Osteoblast (primary cell): Measurements from ENCODE around the gene RAB31. TPM values are rescaled to one million over a fixed set of nuclear protein-coding genes. Genes with fewer than 3 reads are reported as not detected.

ENCODE experiments used
- DNase-seq: peaks from one replicate; pipeline ENCODE4 v3.0.0; 2011; ENCODE audit warnings: low spot score, mixed read lengths; ENCODE audit not compliant: insufficient read length; ENCODE audit errors: missing footprints
- H2AFZ ChIP-seq: 2 replicates; pipeline ENCODE4 v1.6.0; 2011; ENCODE audit warnings: mild to moderate bottlenecking, low read length
- H3K27ac ChIP-seq: 2 replicates; pipeline ENCODE4 v1.5.1; 2011; ENCODE audit warnings: mild to moderate bottlenecking, low read depth, low read length, moderate library complexity
- H3K27me3 ChIP-seq: 2 replicates; pipeline ENCODE4 v1.6.0; 2012; ENCODE audit warnings: mild to moderate bottlenecking, control low read depth, inconsistent platforms, low read length, moderate library complexity; ENCODE audit not compliant: insufficient read depth
- H3K36me3 ChIP-seq: 2 replicates; pipeline ENCODE4 v1.5.1; 2011; ENCODE audit warnings: mild to moderate bottlenecking, low read length, control low read depth, moderate library complexity; ENCODE audit not compliant: insufficient read depth
- H3K4me1 ChIP-seq: 2 replicates; pipeline ENCODE4 v1.5.1; 2011; ENCODE audit warnings: mild to moderate bottlenecking, low read length, control low read depth, moderate library complexity; ENCODE audit not compliant: insufficient read depth
- H3K4me2 ChIP-seq: 2 replicates; pipeline ENCODE4 v1.6.0; 2011; ENCODE audit warnings: mild to moderate bottlenecking, low read length; ENCODE audit not compliant: insufficient read depth
- H3K4me3 ChIP-seq: fragments of 200-600 bp; sonication (generic); 3 replicates; pipeline ENCODE4 v1.5.1; 2012; ENCODE audit warnings: mild to moderate bottlenecking, low read length, inconsistent platforms; ENCODE audit not compliant: insufficient read depth
- H3K79me2 ChIP-seq: 2 replicates; pipeline ENCODE4 v1.6.0; 2012; ENCODE audit warnings: mild to moderate bottlenecking, low read length, control low read depth, inconsistent platforms; ENCODE audit not compliant: insufficient read depth
- H3K9me3 ChIP-seq: 2 replicates; pipeline ENCODE4 v1.5.1; 2011; ENCODE audit warnings: low read depth, low read length, control low read depth
- H4K20me1 ChIP-seq: 2 replicates; pipeline ENCODE4 v1.6.0; 2012; ENCODE audit warnings: mild to moderate bottlenecking, low read length, control low read depth; ENCODE audit not compliant: insufficient read depth
- total RNA-seq: library from RNA; depleted of rRNA; stranded (reverse); fragments of >200 nt; gene quantifications from 2 replicates; pipeline ENCODE4 v1.2.3, GENCODE V29; 2012
- TF ChIP-seq, protein P1 (sequence below): IDR thresholded peaks from 2 replicates; pipeline ENCODE4 v1.5.1; 2011; ENCODE audit warnings: mild to moderate bottlenecking, low read depth, low read length, moderate library complexity; ENCODE audit errors: extremely low read depth

The RAB31 gene
- total RNA-seq, 1 donor, result 120 TPM

DNA sequence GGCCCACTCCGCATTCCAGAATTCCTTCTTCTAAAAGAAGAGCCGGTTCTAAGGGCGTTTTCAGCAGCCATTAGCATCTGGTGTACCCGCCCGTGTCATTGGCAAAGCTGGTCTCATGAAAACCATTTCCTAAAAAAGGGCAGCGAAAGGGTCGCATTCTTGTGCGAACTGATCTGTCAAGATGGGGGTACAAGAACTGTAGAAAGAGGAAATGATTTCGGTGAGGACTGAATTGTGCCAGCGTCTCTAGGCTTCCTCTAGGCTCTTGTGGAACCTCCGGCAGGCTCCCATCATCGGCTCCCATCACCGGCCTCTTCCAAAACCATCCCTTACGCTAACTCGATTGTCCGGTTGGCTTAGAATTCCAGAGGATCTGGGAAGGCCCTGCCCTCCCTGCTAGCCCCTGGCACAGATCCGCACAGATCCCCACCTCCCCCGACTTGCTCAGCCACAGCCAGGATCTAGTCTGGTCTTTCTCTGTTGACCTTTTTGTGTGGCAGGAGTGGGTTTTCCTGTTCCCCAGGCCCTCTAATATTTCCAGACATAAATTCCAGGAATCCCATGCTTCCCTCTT is 1.3 kb downstream of the RAB31 start:
- peak; percentile 84 for DNase-seq
- Histone ChIP-seq H3K9me3 (no peaks in the 10 kb centered on the region), H3K27me3 (no peaks in the 10 kb centered on the region), H3K4me1 (peaks cover 41% of the 10 kb centered on the region), H3K36me3 (peaks cover 3% of the 10 kb centered on the region), H3K4me2 (peak overlapping the region; percentile 91), H3K4me3 (peak overlapping the region; percentile 84), H3K27ac (peak overlapping the region; percentile 73), H4K20me1 (peaks cover 20% of the 10 kb centered on the region), H3K79me2 (peaks cover 62% of the 10 kb centered on the region), H2AFZ (peak overlapping the region; percentile 63)
- TF ChIP-seq, protein P1, sequence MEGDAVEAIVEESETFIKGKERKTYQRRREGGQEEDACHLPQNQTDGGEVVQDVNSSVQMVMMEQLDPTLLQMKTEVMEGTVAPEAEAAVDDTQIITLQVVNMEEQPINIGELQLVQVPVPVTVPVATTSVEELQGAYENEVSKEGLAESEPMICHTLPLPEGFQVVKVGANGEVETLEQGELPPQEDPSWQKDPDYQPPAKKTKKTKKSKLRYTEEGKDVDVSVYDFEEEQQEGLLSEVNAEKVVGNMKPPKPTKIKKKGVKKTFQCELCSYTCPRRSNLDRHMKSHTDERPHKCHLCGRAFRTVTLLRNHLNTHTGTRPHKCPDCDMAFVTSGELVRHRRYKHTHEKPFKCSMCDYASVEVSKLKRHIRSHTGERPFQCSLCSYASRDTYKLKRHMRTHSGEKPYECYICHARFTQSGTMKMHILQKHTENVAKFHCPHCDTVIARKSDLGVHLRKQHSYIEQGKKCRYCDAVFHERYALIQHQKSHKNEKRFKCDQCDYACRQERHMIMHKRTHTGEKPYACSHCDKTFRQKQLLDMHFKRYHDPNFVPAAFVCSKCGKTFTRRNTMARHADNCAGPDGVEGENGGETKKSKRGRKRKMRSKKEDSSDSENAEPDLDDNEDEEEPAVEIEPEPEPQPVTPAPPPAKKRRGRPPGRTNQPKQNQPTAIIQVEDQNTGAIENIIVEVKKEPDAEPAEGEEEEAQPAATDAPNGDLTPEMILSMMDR, result no peak

DNA sequence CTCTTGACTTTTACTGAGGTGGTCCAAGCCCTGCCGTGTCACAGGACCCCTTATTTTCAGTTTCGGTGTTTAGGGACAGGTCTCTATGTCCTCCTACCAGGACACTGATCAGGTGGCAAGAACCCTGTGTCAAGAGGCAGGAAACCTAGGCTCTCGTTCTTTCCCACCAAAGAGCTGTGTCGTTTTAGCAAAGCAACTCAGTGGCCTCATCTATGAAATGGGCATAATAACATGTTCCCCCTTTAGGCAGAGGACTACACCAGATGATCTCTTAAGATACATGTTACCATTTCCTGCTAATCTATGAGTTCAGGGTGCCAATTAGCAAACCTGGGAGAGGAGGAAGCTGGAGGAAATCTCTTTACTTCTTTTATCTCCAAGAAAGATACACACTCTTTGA is 1.9 kb downstream of the RAB31 start:
- Histone ChIP-seq H3K4me1 (peaks cover 34% of the 10 kb centered on the region), H3K36me3 (peaks cover 3% of the 10 kb centered on the region), H3K27ac (peak overlapping the region; percentile 73), H3K79me2 (peaks cover 68% of the 10 kb centered on the region), H4K20me1 (peaks cover 25% of the 10 kb centered on the region), H3K4me3 (peak overlapping the region; percentile 84), H3K4me2 (peak overlapping the region; percentile 91), H2AFZ (no peak overlapping the region), H3K27me3 (no peaks in the 10 kb centered on the region), H3K9me3 (no peaks in the 10 kb centered on the region)
- TF ChIP-seq, protein P1, result no peak
- DNase-seq, result no peak

DNA sequence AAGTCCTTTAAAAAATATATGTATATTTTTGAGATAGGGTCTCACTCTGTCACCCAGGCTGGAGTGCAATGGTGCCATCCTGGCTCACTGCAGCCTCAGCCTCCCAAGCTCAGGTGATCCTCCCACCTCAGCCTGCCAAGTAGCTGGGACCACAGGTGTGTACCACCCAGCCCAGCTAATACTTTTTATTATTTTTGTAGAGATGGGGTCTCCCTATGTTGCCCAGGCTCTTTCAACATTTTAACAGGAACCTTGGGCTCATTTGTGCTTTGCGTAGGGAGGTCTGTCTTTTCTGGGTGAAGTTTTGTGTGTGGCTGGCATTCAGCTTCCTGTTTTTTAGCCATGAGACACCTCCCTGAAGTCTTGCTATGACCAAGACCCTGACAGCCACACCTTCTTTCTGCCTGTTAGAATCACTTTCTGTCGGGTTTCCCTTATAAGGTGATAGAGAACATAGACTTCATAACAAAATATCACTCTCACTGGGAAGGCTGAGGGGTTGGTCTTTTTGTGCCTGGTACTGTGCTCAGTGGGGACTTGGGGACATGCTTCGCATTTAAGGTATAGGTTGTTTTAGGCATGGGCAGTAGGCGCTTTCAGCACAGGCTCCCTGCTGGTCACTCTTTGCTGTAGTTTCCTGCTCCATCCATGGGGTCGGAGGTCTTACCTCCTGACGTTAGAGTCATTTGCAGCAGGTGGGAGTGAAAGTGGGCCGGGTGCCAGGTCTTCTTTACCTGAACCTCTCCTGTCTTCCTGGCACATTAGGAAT is 3.4 kb downstream of the RAB31 start:
- Histone ChIP-seq H3K4me3 (no peak overlapping the region), H3K4me2 (no peak overlapping the region), H3K4me1 (peaks cover 19% of the 10 kb centered on the region), H3K27me3 (no peaks in the 10 kb centered on the region), H3K27ac (no peak overlapping the region), H3K9me3 (no peaks in the 10 kb centered on the region), H3K79me2 (peaks cover 82% of the 10 kb centered on the region), H2AFZ (no peak overlapping the region), H4K20me1 (peaks cover 26% of the 10 kb centered on the region), H3K36me3 (peaks cover 3% of the 10 kb centered on the region)
- no peak for DNase-seq
- TF ChIP-seq, protein P1, result no peak

DNA sequence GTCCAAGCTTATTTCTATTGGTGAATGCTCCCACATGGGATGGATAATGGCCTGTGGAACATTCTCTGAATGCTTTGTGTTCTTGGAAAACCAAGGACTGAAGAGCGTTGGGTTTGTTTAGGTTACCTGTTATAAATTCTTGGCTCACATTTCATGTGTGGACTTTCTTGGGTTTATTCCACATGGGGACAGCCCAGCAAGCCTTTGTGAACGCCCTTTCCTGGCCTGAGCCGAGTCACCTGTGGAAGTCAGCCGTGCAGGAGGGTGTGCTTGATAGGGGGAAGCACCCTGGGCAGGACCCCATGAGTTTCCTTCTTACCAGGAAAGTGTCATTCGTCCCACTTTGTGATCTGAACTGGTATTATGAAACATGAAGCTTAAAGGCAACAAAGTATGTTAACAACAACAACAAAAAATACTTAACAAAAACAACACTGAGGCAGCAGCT is 4.1 kb downstream of the RAB31 start:
- Histone ChIP-seq H3K4me3 (no peak overlapping the region), H3K36me3 (peaks cover 3% of the 10 kb centered on the region), H3K27ac (peak overlapping the region; percentile 43), H3K4me1 (peaks cover 18% of the 10 kb centered on the region), H3K4me2 (no peak overlapping the region), H3K27me3 (no peaks in the 10 kb centered on the region), H3K79me2 (peaks cover 88% of the 10 kb centered on the region), H2AFZ (no peak overlapping the region), H4K20me1 (peaks cover 26% of the 10 kb centered on the region), H3K9me3 (no peaks in the 10 kb centered on the region)
- TF ChIP-seq, protein P1, result no peak
- DNase-seq, result no peak
